NCI-H1092 (cell line): ENCODE data around the gene AGMO.

ENCODE experiments used
- DNase-seq: peaks from one replicate; lab custom pipeline; 2025; lab: John Stamatoyannopoulos, UW

The AGMO gene

GRCh38 chr7:15561835-15562234, at the start of gene AGMO:
TSS of gene AGMO (minus strand) at chr7:15562015.
- DNase-seq: peak; percentile 27

- no peak for DNase-seq
Observed at GRCh38 chr7:15610503-15610902, 48.7 kb upstream of the AGMO start.

- no peak for DNase-seq
Observed at GRCh38 chr7:15609287-15609686, 47.5 kb upstream of the AGMO start.

DNA sequence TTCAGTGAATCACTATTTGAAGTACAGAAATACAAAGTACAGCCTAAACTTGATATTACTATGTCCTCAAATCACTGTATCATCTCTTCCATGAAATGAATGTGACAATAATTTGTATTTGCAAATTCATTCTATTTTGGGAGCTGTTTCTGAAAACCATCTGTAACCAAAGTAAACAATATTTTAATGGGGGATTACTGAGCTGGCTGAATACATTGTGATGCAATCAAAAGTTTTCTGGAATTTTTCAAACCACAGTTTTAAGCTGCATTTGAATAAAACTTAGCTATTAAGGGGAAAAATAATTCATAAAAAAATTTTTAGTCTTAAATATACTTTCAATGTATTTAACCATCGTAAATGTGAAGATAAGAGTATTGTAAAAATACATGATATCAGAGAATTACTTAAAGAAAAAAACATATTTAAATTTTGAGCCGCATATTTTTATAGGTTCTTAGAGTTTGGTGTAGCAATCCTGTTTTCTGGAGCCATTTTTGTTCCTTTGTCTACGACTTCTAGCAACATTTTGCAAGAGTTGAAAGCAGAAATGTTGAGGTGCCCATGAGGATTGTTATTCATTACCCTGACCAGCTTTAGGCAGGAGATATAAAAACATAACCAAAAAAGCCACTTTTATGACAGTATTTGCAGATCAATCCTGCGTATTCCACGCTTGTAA, 45.9 kb upstream of the AGMO start:
- DNase-seq: no peak

DNA sequence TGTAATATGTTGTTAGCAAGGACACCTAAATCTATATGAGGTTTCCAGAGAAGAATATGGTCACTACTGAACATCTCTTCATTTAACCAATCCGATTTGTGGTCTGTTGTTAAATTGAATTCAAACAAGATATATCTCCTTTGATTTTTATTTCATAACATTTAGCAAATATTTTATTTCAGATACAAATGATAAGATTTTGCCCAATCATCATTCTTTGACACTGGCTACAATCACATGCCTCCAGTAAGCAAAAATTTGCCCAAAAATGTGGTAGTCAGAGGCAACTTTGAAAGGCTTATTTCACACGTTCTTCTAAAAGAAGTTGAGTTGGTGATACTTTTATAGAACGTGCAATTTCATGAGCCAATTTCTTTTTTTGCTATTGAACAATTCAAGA, 44.7 kb upstream of the AGMO start:
- DNase-seq: no peak

DNA sequence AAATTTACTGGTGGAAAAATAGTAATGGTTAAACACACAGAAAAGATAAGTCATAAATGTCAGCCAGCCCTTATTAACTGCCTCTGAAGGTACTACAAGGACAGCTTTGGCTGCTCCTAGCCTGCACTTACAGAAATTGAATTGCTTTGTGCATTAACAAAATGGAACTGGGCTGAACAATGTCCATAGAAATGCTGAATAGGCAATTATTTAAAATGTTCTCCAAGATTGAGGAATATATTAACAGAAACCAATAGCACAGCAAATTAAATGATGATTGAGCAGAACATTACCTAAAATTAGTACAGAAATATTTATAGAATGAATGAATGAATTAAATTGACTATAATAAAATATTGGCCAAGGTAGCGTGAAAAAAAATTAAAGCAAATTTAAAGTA, 42.4 kb upstream of the AGMO start:
- no peak for DNase-seq

- DNase-seq: no peak
Observed at GRCh38 chr7:15603124-15603523, 41.3 kb upstream of the AGMO start.

DNA sequence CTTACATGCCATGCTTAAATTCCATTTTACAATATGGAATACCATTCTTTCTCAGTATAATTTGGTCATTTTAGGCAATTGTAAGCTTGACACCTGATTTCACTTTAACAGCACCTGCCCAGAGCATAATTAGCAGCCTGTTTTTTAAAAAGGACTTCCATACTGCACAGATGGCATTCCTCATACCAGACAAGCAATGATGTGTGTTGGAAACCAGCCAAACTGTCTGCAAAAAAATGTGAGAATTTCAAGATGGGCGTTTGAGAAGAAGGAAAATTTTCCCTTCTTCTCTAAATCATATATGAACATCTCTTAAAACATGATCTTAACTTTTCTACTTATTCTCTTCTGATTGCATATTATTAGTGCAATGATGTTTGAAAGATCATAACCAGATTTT, 40.4 kb upstream of the AGMO start:
- no peak for DNase-seq

DNA sequence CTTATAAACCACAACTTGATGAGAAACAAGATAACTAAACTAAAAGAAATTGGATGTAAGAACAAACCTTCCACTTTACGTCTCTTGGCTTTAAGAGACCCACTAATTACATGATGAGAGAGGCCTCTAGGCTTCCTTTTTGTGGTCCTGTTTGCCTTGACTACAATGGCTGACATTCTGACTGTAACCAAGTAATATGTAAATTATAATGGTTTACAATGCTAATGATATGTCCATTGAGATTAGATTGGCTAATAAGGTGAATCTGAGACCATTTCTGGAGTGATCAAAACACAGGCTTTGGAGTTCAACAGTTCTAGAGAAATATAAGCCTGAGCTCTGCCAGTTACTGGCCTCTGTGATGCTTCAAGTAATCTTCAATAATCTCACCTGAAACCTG, 39.4 kb upstream of the AGMO start:
- DNase-seq: no peak

DNA sequence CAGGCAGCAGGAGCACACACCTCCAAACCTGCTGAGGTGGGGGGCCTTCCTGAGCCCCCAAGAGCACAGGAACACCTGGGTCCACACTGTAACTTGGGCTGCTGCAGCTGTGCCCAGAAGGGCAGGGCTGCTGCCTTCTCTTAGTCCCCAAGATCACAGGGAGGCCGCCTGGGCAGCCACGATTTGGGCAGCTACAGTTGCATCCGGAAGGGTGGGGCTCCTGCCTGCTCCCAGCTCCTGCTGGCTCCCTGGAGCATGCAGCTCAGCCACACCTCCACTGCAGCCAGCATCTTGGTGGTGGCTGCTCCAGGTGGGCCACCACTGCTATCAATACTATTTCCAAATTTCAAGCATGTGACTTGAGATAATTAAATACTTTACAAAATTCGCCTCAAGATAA, 38.5 kb upstream of the AGMO start:
- DNase-seq: no peak

GRCh38 chr7:15594461-15594860, 32.6 kb upstream of the AGMO start:
- DNase-seq: no peak

DNA sequence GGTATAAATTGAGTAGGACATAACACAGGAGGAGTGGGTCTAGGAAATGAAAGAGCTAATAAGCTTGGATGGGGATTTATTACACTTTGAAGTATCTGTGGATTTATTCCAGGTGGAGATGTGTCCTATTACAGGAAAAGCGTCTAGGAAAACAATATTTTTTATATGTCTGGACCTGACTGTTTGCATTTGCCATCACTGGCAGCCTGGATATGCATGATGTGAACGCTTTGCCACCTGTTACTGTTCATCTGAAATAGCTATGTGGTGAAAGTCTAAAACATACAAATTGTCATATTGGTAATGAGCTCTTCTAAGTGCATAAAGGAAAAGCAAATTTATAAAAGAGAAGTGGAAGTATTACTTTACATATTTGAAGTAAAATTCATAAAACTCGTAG, 31.6 kb upstream of the AGMO start:
- no peak for DNase-seq

DNA sequence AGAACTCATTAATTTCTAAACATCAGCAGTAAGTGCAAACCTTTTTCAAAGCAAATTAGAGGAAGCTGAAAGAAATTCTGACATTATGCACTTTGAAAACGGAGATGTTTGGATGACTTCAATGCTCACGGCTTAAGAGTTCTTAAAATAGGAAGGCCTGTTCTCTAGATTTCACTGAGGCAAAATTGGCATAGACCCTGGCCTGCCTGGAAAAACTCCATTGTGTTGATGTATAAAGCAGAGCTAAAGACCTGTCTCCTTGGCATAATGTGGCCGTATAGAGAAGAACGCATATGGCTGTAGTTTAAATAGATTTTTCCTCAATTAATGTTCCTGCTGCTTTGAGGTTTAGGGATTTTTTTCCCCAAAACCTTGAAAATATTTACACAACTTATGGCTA, 24.5 kb upstream of the AGMO start:
- no peak for DNase-seq

DNA sequence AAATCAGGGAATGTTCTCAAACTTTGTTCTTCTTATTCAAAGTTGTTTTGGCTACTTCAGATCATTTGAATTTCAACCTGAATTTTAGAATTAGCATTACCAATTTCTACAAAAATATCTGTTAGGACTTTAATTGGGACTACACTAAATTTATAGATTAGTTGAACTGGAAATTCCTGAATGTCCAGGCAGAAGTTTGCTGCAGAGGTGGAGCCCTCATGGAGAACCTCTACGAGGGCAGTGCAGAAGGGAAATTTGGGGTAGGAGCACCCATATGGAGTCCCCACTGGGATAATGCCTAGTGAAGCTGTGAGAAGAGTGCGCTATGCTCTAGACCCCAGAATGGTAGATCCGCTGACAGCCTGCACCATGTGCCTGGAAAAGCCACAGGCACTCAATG, 22.8 kb upstream of the AGMO start:
- DNase-seq: no peak

GRCh38 chr7:15582773-15583172, 21.0 kb upstream of the AGMO start:
- no peak for DNase-seq

DNA sequence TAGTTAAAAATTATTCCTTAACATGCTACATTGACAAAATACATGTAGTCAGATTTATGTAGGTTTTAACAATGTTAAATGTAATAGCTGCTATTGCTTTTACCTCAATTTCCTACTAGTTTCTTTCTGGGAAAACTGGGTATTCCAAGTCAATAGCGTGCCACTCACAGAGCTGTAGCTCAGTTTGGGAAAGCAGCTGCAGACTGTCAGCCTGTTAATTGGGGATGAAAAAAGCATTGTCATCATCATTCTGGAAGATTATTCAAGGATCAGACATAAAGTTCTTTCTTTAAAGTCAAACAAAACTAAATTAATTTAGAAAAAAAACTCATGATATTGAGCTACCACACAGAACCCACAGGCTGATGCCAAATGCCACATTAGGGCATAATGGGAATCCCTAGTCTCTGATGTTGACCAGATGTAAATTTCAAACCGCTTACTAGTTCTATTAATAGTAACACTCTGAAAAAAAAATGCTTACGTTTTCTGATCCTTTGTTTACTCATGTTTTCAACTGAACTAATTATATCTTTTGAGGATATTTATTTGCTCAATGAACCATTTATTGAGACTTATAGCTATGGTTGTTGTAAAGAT, 19.6 kb upstream of the AGMO start:
- DNase-seq: no peak

GRCh38 chr7:15580604-15581351, 19.0 kb upstream of the AGMO start:
- no peak for DNase-seq

DNA sequence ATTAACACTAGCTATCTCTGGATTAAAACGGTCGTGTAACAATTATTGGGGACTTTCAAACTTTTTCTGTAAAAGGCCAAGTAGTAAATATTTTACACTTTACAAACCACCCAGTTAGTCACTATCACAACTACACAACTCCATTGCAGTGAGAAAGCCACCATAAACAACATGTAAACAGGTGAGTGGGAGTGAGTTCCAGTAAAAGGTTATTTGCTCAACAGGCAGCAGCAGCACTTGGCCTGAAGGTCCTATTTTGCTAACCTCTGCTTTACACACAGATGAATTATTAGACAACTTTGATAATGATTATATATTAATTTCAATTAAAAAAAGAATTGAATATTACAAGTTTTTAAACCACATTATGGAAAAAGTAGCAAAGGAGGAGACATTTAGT, 15.8 kb upstream of the AGMO start:
- DNase-seq: no peak

GRCh38 chr7:15571301-15571878, 9.6 kb upstream of the AGMO start:
- no peak for DNase-seq

- no peak for DNase-seq
Observed at GRCh38 chr7:15567652-15568051, 5.8 kb upstream of the AGMO start.

GRCh38 chr7:15567036-15567435, 5.2 kb upstream of the AGMO start:
- DNase-seq: no peak

- DNase-seq: no peak
Observed at GRCh38 chr7:15566476-15566875, 4.7 kb upstream of the AGMO start.

GRCh38 chr7:15560968-15561367, 847 bp downstream of the AGMO start:
- no peak for DNase-seq
